Omental fat pad (tissue), 4 donors: ENCODE results near the gene NFE2L2. TPM values are rescaled to one million over a fixed set of nuclear protein-coding genes. Genes with fewer than 3 reads are reported as not detected.
A peak's percentile ranks its signal among the peaks of the same experiment; 100 is the strongest.

Experiments used
- ATAC-seq: fragments of 150-250 bp; one replicate; pipeline ENCODE4 v1.9.1; 2016; ENCODE audit warnings: mild to moderate bottlenecking, moderate library complexity; ENCODE audit not compliant: low FRiP score
- DNase-seq: peaks from one replicate; pipeline ENCODE4 v3.0.0-alpha.2; 2019; ENCODE audit warnings: low spot score
- CTCF ChIP-seq, 3 donors: fragments of 450-650 bp; IDR thresholded peaks; one replicate each; pipeline ENCODE4 v1.5.1; 2016 to 2017; ENCODE audit warnings: antibody characterized with exemption in 3 of 3, mild to moderate bottlenecking in 3 of 3, moderate library complexity in 2 of 3
- total RNA-seq, 4 donors: library from RNA; depleted of rRNA; stranded (reverse); fragments of >200 nt; gene quantifications; one replicate each; pipeline ENCODE4 v1.1.0, GENCODE V29; 2016

Gene NFE2L2
- total RNA-seq, 4 donors from 2014 or later = 88.5 to 140 (median 106) TPM

GRCh38 chr2:177279847-177280246, 15.3 kb upstream of the NFE2L2 start:
- ATAC-seq (no peak), DNase-seq (no peak)
- no peak for TF ChIP-seq CTCF (IDR thresholded peaks at IDR 0.05)

- no peak for DNase-seq
- no peak for ATAC-seq
- no peak for TF ChIP-seq CTCF (IDR thresholded peaks at IDR 0.05)
Measured at GRCh38 chr2:177275743-177276055, 11.2 kb upstream of the NFE2L2 start.

- TF ChIP-seq CTCF (IDR thresholded peaks at IDR 0.05) = no peak
- ATAC-seq (peak; percentile 74), DNase-seq (no peak)
Measured at GRCh38 chr2:177275040-177275742, 10.7 kb upstream of the NFE2L2 start.

GRCh38 chr2:177273408-177273807, 8.9 kb upstream of the NFE2L2 start:
- no peak for TF ChIP-seq CTCF (IDR thresholded peaks at IDR 0.05)
- ATAC-seq (peak; percentile 62), DNase-seq (no peak)

GRCh38 chr2:177272765-177273164, 8.2 kb upstream of the NFE2L2 start:
- DNase-seq (no peak), ATAC-seq (no peak)
- TF ChIP-seq CTCF (IDR thresholded peaks at IDR 0.05) = no peak

GRCh38 chr2:177271981-177272666, 7.6 kb upstream of the NFE2L2 start:
- DNase-seq = no peak
- TF ChIP-seq CTCF (IDR thresholded peaks at IDR 0.05) = no peak
- no peak for ATAC-seq

GRCh38 chr2:177270531-177270930, 6.0 kb upstream of the NFE2L2 start:
- DNase-seq (no peak), ATAC-seq (no peak)
- TF ChIP-seq CTCF (IDR thresholded peaks at IDR 0.05) = no peak
